GM21381 (cell line): ENCODE results near the gene LARGE1.
A peak's percentile ranks its signal among the peaks of the same experiment; 100 is the strongest.

ENCODE experiments used
- ATAC-seq: cut with Tn5 transposase; IDR thresholded peaks from one replicate; pipeline ENCODE4 v1.9.1; 2021; ENCODE audit warnings: mild to moderate bottlenecking, moderate library complexity; ENCODE audit not compliant: unreplicated experiment

The LARGE1 gene

GRCh38 chr22:33332538-33332937 lies 587.7 kb downstream of the LARGE1 start:
- no peak for ATAC-seq

GRCh38 chr22:33331017-33331416 lies 589.3 kb downstream of the LARGE1 start:
- ATAC-seq, result no peak

- ATAC-seq, result no peak
Observed at GRCh38 chr22:33330534-33330933, 589.7 kb downstream of the LARGE1 start.

- ATAC-seq, result no peak
Observed at GRCh38 chr22:33329398-33329797, 590.9 kb downstream of the LARGE1 start.

GRCh38 chr22:33328789-33329296 lies 591.4 kb downstream of the LARGE1 start:
- no peak for ATAC-seq

GRCh38 chr22:33327348-33327860 lies 592.9 kb downstream of the LARGE1 start:
- no peak for ATAC-seq

GRCh38 chr22:33326540-33327295 lies 593.6 kb downstream of the LARGE1 start:
- no peak for ATAC-seq

- ATAC-seq, result no peak
Observed at GRCh38 chr22:33325232-33326004, 594.9 kb downstream of the LARGE1 start.

GRCh38 chr22:33324228-33324627 lies 596.0 kb downstream of the LARGE1 start:
- ATAC-seq, result no peak

- ATAC-seq, result no peak
Observed at GRCh38 chr22:33321466-33321865, 598.8 kb downstream of the LARGE1 start.

- ATAC-seq, result no peak
Observed at GRCh38 chr22:33315954-33316353, 604.3 kb downstream of the LARGE1 start.

- ATAC-seq, result no peak
Observed at GRCh38 chr22:33315117-33315516, 605.2 kb downstream of the LARGE1 start.

- no peak for ATAC-seq
Observed at GRCh38 chr22:33314316-33314715, 606.0 kb downstream of the LARGE1 start.

GRCh38 chr22:33303099-33303498 lies 617.2 kb downstream of the LARGE1 start:
- ATAC-seq, result no peak

- no peak for ATAC-seq
Observed at GRCh38 chr22:33302549-33302948, 617.7 kb downstream of the LARGE1 start.

- no peak for ATAC-seq
Observed at GRCh38 chr22:33302049-33302545, 618.2 kb downstream of the LARGE1 start.

- peak; percentile 8 for ATAC-seq
Observed at GRCh38 chr22:33300165-33300564, 620.1 kb downstream of the LARGE1 start.

GRCh38 chr22:33299245-33299956 lies 620.9 kb downstream of the LARGE1 start:
- ATAC-seq, result peak; percentile 84

- ATAC-seq, result no peak
Observed at GRCh38 chr22:33296941-33297340, 623.3 kb downstream of the LARGE1 start.

- no peak for ATAC-seq
Observed at GRCh38 chr22:33288078-33288477, 632.2 kb downstream of the LARGE1 start.

- no peak for ATAC-seq
Observed at GRCh38 chr22:33275073-33275443, 645.2 kb downstream of the LARGE1 start.
